ENCODE results near the gene APBB2.

GRCh38 chr4:40897557-40898203 is 316.7 kb downstream of the APBB2 start:
- TF ChIP-seq CTCF (IDR thresholded peaks at IDR 0.05; ENCODE audit: low read length) (peak; percentile 83), EZH2 (IDR thresholded peaks at IDR 0.05; ENCODE audit: borderline replicate concordance, low read length) (no peak)

Measured in OCI-LY1 (cell line).